HepG2 (cell line): ENCODE measurements around the gene VSIG10L. TPM values are rescaled to one million over a fixed set of nuclear protein-coding genes. Genes with fewer than 3 reads are reported as not detected.
A peak's percentile ranks its signal among the peaks of the same experiment; 100 is the strongest.

ENCODE experiments used
- CC2D1A ChIP-seq: sonication (generic); formaldehyde crosslinking; IDR thresholded peaks from 2 replicates; pipeline ENCODE4 v1.8.1; 2023; ENCODE audit warnings: mild to moderate bottlenecking, missing genetic modification reagents
- CHD4 ChIP-seq: fragments of 200-600 bp; sonication (generic); IDR thresholded peaks from 2 replicates; pipeline ENCODE4 v1.7.0; 2017; ENCODE audit warnings: mild to moderate bottlenecking, low read length, borderline replicate concordance
- CSRNP1 ChIP-seq: sonication (generic); formaldehyde crosslinking; IDR thresholded peaks from 2 replicates; pipeline ENCODE4 v1.8.1; 2023; ENCODE audit warnings: mild to moderate bottlenecking, missing genetic modification reagents
- NR0B2 ChIP-seq: sonication (generic); formaldehyde crosslinking; IDR thresholded peaks from 2 replicates; pipeline ENCODE4 v1.4.0; 2020; ENCODE audit warnings: mild to moderate bottlenecking, missing genetic modification reagents
- NR2F1 ChIP-seq, 2 experiments: fragments of 450-650 bp in 1 of 2; formaldehyde crosslinking in 1 of 2; IDR thresholded peaks; 2 replicates each; pipeline versions ENCODE4 v1.5.0 to v1.6.1; 2016 to 2020; ENCODE audit warnings: mild to moderate bottlenecking in 1 of 2, missing compliant biosample characterization in 1 of 2, missing genetic modification reagents in 1 of 2, moderate library complexity in 1 of 2
- RXRA ChIP-seq: sonication (generic); formaldehyde crosslinking; IDR thresholded peaks from 2 replicates; pipeline ENCODE4 v1.5.1; 2020; ENCODE audit warnings: missing genetic modification reagents
- SIX1 ChIP-seq: sonication (generic); formaldehyde crosslinking; IDR thresholded peaks from 2 replicates; pipeline ENCODE4 v1.4.0; 2020; ENCODE audit warnings: missing genetic modification reagents, borderline replicate concordance
- SMARCC2 ChIP-seq: fragments of 450-650 bp; IDR thresholded peaks from 2 replicates; pipeline ENCODE4 v1.6.1; 2017; ENCODE audit warnings: antibody characterized with exemption, mild to moderate bottlenecking
- STAG1 ChIP-seq: sonication (generic); formaldehyde crosslinking; IDR thresholded peaks from 2 replicates; pipeline ENCODE4 v1.4.0; 2020; ENCODE audit warnings: missing genetic modification reagents
- SUZ12 ChIP-seq: fragments of 150-350 bp; IDR thresholded peaks from 2 replicates; pipeline ENCODE4 v1.6.1; 2014; ENCODE audit warnings: low read depth, low read length
- TEF ChIP-seq: sonication (generic); formaldehyde crosslinking; IDR thresholded peaks from 2 replicates; pipeline ENCODE4 v1.5.0; 2020; ENCODE audit warnings: missing genetic modification reagents
- ZBTB42 ChIP-seq: sonication (generic); formaldehyde crosslinking; IDR thresholded peaks from 2 replicates; pipeline ENCODE4 v1.5.0; 2020; ENCODE audit warnings: mild to moderate bottlenecking, missing genetic modification reagents
- ZNF232 ChIP-seq: sonication (generic); formaldehyde crosslinking; IDR thresholded peaks from 2 replicates; pipeline ENCODE4 v1.4.0; 2020; ENCODE audit warnings: missing genetic modification reagents, borderline replicate concordance
- ZNF264 ChIP-seq: sonication (generic); formaldehyde crosslinking; IDR thresholded peaks from 2 replicates; pipeline ENCODE4 v1.4.0; 2020; ENCODE audit warnings: missing genetic modification reagents
- ZNF350 ChIP-seq: sonication (generic); formaldehyde crosslinking; IDR thresholded peaks from 2 replicates; pipeline ENCODE4 v1.4.0; 2020; ENCODE audit warnings: mild to moderate bottlenecking, low read depth, missing genetic modification reagents, borderline replicate concordance
- ZNF496 ChIP-seq: sonication (generic); formaldehyde crosslinking; IDR thresholded peaks from 2 replicates; pipeline ENCODE4 v1.8.1; 2023; ENCODE audit warnings: mild to moderate bottlenecking, moderate library complexity, missing genetic modification reagents; ENCODE audit not compliant: insufficient replicate concordance
- ZNF7 ChIP-seq: IDR thresholded peaks from 2 replicates; pipeline ENCODE4 v1.6.1; 2016; ENCODE audit warnings: missing biosample characterization, missing genetic modification reagents
- ZNF770 ChIP-seq: sonication (generic); formaldehyde crosslinking; IDR thresholded peaks from 2 replicates; pipeline ENCODE4 v1.5.0; 2020; ENCODE audit warnings: mild to moderate bottlenecking, missing genetic modification reagents
- ZNF891 ChIP-seq: sonication (generic); formaldehyde crosslinking; IDR thresholded peaks from 2 replicates; pipeline ENCODE4 v1.5.0; 2020; ENCODE audit warnings: mild to moderate bottlenecking, missing genetic modification reagents
- polyA plus RNA-seq, 8 experiments: library from polyadenylated mRNA; depleted of rRNA in 3 of 8; stranded (reverse) in 7 of 8; unstranded in 1 of 8; fragments of >200 nt; fragmentation: Illumina TruSeq in 4 of 8; extraction: Trizol in 4 of 8; gene quantifications; 2 replicates each; pipeline versions ENCODE4 v1.2.1 to v1.2.3, GENCODE V29; 2011 to 2016; ENCODE audit warnings: low read depth in 4 of 8, missing spikeins in 1 of 8, mixed read lengths in 1 of 8; ENCODE audit not compliant: insufficient read depth in 1 of 8
- total RNA-seq, 5 experiments: library from RNA; depleted of rRNA; stranded (reverse); fragments of >200 nt; fragmentation: Illumina TruSeq; extraction: Trizol; gene quantifications; 2 replicates each; pipeline ENCODE4 v1.2.3, GENCODE V29; 2016; ENCODE audit warnings: low read depth in 1 of 5
- TF ChIP-seq, protein P1 (sequence below): sonication (generic); formaldehyde crosslinking; IDR thresholded peaks from 2 replicates; pipeline ENCODE4 v1.8.0; 2022; ENCODE audit warnings: missing genetic modification reagents, mild to moderate bottlenecking, inconsistent platforms, borderline replicate concordance
- TF ChIP-seq, protein P2 (sequence below): fragments of 450-650 bp; IDR thresholded peaks from 2 replicates; pipeline ENCODE4 v1.6.1; 2016
- TF ChIP-seq, protein P3 (sequence below): sonication (generic); formaldehyde crosslinking; IDR thresholded peaks from 2 replicates; pipeline ENCODE4 v1.8.1; 2023; ENCODE audit warnings: missing genetic modification reagents, mild to moderate bottlenecking, borderline replicate concordance

VSIG10L gene
- total and polyA plus RNA-seq, 2 of the 13 experiments (the other 11 are each of a cell fraction or from before 2014, with no cell fraction given): 2.7 to 8.5 TPM

- TF ChIP-seq, protein P1, sequence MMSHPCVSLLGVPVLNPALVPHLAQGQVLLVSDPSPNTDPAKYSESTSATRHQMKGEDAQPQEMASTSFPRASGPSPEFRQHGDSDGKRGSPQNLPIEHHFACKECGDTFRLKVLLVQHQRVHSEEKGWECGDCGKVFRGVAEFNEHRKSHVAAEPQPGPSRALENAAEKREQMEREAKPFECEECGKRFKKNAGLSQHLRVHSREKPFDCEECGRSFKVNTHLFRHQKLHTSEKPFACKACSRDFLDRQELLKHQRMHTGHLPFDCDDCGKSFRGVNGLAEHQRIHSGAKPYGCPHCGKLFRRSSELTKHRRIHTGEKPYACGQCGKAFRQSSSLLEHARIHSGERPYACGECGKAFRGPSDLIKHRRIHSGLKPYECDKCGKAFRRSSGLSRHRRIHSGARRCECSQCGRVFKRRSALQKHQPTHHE (CRISPR knock-in tag): 0 out of 2 replicates have a peak, but pooled peaks have one; percentile 31
- TF ChIP-seq SMARCC2: no peak
- peak; percentile 57 for TF ChIP-seq RXRA (CRISPR knock-in tag)
- TF ChIP-seq ZNF350 (CRISPR knock-in tag): no peak; the same call in 1 of the 2 replicates
- TF ChIP-seq SIX1 (CRISPR knock-in tag): no peak
- TF ChIP-seq ZNF496 (CRISPR knock-in tag): no peak
- TF ChIP-seq STAG1 (CRISPR knock-in tag): peak; percentile 27; the same call in 1 of the 2 replicates
- no peak for TF ChIP-seq NR2F1 (CRISPR knock-in tag; IDR thresholded peaks at IDR 0.05)
- no peak for TF ChIP-seq SUZ12
- TF ChIP-seq ZNF891: 0 out of 2 replicates have a peak, but pooled peaks have one; percentile 52
- no peak for TF ChIP-seq TEF (CRISPR knock-in tag)
- no peak for TF ChIP-seq ZNF264
- no peak for TF ChIP-seq CSRNP1
- peak; percentile 49; the same call in 1 of the 2 replicates for TF ChIP-seq CHD4
- no peak for TF ChIP-seq ZBTB42 (CRISPR knock-in tag)
- TF ChIP-seq, protein P2, sequence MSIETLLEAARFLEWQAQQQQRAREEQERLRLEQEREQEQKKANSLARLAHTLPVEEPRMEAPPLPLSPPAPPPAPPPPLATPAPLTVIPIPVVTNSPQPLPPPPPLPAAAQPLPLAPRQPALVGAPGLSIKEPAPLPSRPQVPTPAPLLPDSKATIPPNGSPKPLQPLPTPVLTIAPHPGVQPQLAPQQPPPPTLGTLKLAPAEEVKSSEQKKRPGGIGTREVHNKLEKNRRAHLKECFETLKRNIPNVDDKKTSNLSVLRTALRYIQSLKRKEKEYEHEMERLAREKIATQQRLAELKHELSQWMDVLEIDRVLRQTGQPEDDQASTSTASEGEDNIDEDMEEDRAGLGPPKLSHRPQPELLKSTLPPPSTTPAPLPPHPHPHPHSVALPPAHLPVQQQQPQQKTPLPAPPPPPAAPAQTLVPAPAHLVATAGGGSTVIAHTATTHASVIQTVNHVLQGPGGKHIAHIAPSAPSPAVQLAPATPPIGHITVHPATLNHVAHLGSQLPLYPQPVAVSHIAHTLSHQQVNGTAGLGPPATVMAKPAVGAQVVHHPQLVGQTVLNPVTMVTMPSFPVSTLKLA: no peak
- no peak for TF ChIP-seq ZNF7 (CRISPR knock-in tag)
- TF ChIP-seq, protein P3, sequence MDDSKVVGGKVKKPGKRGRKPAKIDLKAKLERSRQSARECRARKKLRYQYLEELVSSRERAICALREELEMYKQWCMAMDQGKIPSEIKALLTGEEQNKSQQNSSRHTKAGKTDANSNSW (CRISPR knock-in tag): no peak
- peak; percentile 78; the same call in 1 of the 2 replicates for TF ChIP-seq NR0B2
- 0 out of 2 replicates have a peak, but pooled peaks have one; percentile 33 for TF ChIP-seq CC2D1A (CRISPR knock-in tag)
- no peak for TF ChIP-seq ZNF770 (CRISPR knock-in tag)
- no peak for TF ChIP-seq ZNF232 (CRISPR knock-in tag)
Measured at GRCh38 chr19:51354103-51354741, 12.3 kb upstream of the VSIG10L start (continued).
